ENCODE data around the gene LBX2. TPM values are rescaled to one million over a fixed set of nuclear protein-coding genes. Genes with fewer than 3 reads are reported as not detected.

Gene LBX2
- total and polyA plus RNA-seq, 9 of the 15 experiments (the other 6 are each of a cell fraction or from before 2014, with no cell fraction given), result 0.39 to 6.2 (median 1.8) TPM; not detected in 1

- TF ChIP-seq ZNF318 (IDR thresholded peaks at IDR 0.05; ENCODE audit: borderline replicate concordance in 1 of 2, low read depth in 1 of 2) (no peak), RCOR1 (IDR thresholded peaks at IDR 0.05; ENCODE audit: borderline replicate concordance in 1 of 2, low read depth in 2 of 2, low read length in 2 of 2) (peak in 1 of 2 experiments; percentile 27; a peak in 2 of 4 replicates), ZBTB7A (IDR thresholded peaks at IDR 0.05; ENCODE audit: borderline replicate concordance, control insufficient read depth, low read depth, low read length) (0 out of 2 replicates have a peak, but pooled peaks have one; percentile 15), HMGN3 (IDR thresholded peaks at IDR 0.05; ENCODE audit: borderline replicate concordance, extremely low read depth, insufficient read length, low read depth, low read length) (peak; percentile 54), MYC (IDR thresholded peaks at IDR 0.05; ENCODE audit: low read depth, low read length) (peak; percentile 41; the same call in 1 of the 2 replicates), MYC (CRISPR knock-in tag; IDR thresholded peaks at IDR 0.05; ENCODE audit: borderline replicate concordance, low read depth) (no peak), DIDO1 (tag; IDR thresholded peaks at IDR 0.05; ENCODE audit: low read depth) (peak; percentile 82), BMI1 (IDR thresholded peaks at IDR 0.05; ENCODE audit: low read length) (no peak), NFIX (CRISPR knock-in tag; IDR thresholded peaks at IDR 0.05; ENCODE audit: low read depth) (no peak)
- TF ChIP-seq, protein P1, sequence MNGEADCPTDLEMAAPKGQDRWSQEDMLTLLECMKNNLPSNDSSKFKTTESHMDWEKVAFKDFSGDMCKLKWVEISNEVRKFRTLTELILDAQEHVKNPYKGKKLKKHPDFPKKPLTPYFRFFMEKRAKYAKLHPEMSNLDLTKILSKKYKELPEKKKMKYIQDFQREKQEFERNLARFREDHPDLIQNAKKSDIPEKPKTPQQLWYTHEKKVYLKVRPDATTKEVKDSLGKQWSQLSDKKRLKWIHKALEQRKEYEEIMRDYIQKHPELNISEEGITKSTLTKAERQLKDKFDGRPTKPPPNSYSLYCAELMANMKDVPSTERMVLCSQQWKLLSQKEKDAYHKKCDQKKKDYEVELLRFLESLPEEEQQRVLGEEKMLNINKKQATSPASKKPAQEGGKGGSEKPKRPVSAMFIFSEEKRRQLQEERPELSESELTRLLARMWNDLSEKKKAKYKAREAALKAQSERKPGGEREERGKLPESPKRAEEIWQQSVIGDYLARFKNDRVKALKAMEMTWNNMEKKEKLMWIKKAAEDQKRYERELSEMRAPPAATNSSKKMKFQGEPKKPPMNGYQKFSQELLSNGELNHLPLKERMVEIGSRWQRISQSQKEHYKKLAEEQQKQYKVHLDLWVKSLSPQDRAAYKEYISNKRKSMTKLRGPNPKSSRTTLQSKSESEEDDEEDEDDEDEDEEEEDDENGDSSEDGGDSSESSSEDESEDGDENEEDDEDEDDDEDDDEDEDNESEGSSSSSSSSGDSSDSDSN (IDR thresholded peaks at IDR 0.05; ENCODE audit: borderline replicate concordance in 1 of 2, low read depth in 2 of 2, low read length in 2 of 2), result peak in 1 of 2 experiments; percentile 45; a peak in 2 of 4 replicates
Measured at GRCh38 chr2:74482801-74483674, 16.4 kb downstream of the LBX2 start, which contains the start of the genes CCDC142 and TTC31 (continued).

All from K562 (cell line).